ENCODE results near the gene ERVW-1. TPM values are rescaled to one million over a fixed set of nuclear protein-coding genes. Genes with fewer than 3 reads are reported as not detected.
"Not testable (repeated sequence)": the region's sequence is repeated elsewhere in the genome, so short reads cannot be mapped to it uniquely, and the experiment has no call there.

ERVW-1 gene
- total RNA-seq, 1 experiment from 2014 or later = 78.1 TPM

DNA sequence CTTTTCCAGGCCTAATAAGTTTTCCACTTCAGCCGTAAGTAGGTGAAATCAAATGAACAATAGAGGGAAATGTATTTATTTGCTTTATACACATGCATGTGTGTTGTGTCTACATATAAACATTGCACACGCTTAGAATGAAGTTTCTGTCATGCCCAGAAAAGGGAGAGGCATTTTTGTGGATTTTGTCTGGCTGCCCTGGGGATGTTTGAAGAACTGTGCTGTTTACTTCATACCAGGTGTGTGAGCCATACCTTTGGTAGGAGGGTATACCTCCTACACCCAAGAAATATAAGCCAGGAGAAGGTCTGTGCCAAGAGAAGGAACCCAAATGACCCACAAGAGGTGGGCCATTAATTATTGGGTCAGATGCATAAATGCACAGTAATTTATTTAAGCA lies 17.6 kb downstream of the ERVW-1 start:
- H3K9me3 ChIP-seq (replicated peaks) = no peaks in the 10 kb centered on the region
- no peak for DNase-seq
- H3K36me3 ChIP-seq = peaks cover 34% of the 10 kb centered on the region
- H3K27me3 ChIP-seq = no peaks in the 10 kb centered on the region
- H3K4me1 ChIP-seq = peaks cover 13% of the 10 kb centered on the region
- H3K27ac ChIP-seq = no peak overlapping the region; the same call in 1 of the 2 replicates
- H3K4me3 ChIP-seq = no peak overlapping the region

DNA sequence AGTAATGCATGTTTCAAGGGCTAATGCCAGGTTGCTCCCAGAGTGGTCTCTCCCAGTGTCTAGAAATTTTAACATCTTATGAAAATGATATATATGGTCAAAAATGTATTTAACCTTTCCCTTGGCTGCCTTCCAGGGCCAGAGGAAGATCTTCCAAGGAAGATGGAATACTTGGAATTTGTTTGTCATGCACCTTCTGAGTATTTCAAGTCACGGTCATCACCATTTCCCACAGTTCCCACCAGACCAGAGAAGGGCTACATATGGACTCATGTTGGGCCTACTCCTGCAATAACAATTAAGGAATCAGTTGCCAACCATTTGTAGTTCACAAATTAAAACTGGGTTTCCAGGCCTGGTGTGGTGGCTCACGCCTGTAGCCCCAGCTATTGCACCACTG lies 21.5 kb downstream of the ERVW-1 start:
- Histone ChIP-seq H3K4me3 (no peak overlapping the region), H3K36me3 (peaks cover 65% of the 10 kb centered on the region), H3K27me3 (no peaks in the 10 kb centered on the region), H3K4me1 (peaks cover 6% of the 10 kb centered on the region), H3K9me3 (replicated peaks) (no peaks in the 10 kb centered on the region), H3K27ac (no peak overlapping the region)
- DNase-seq = no peak

DNA sequence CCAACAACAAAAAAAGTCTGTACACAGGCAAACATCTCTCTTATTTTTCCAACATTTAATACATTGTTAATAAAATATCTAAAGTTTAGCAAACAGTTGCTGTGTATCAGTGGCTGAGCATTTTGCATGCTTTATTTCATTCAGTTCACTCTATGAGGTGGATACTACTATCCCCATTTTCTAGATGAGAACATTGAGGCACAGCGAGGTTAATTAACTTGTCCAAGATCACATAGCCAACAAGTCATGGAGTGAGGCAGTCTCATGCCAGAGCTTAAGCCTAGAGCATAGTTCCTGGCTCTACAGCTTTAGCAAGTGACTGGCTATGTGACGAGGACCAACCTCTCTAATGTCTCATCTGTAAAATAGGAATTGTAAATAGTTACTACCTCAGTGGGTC lies 26.1 kb downstream of the ERVW-1 start:
- H3K27ac ChIP-seq = no peak overlapping the region
- no peaks in the 10 kb centered on the region for H3K27me3 ChIP-seq
- DNase-seq = no peak
- H3K4me3 ChIP-seq = no peak overlapping the region
- H3K36me3 ChIP-seq = peaks cover 70% of the 10 kb centered on the region
- peaks cover 8% of the 10 kb centered on the region; the same call in 1 of the 2 replicates for H3K4me1 ChIP-seq
- H3K9me3 ChIP-seq (replicated peaks) = no peaks in the 10 kb centered on the region

DNA sequence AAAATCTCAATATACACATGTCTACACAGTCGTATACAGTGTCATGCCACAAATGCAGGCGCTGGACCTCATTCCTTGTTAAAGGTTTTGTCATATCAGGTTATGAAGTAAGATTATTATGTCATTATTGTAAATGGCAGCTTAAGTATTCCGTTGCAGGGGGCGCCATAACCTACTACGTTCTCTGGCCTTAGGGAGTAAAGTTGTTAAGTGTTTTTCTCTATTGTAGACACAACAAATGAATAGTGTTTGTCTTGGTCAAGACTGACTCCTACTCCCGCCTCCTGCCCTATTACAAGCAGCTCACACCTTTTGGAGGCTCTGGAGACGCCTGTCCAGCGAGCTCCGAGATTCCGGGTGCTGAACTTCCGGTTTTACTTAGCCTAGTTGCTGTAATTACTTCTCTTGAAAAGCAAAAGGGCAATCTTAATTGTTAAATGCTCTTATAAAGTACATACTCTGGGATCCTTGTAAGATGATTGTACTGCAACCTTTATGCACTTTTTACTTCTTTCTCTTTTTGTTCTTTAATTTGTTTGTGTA lies 29.5 kb downstream of the ERVW-1 start:
- peak overlapping the region; percentile 95 for H3K4me3 ChIP-seq
- DNase-seq = peak; percentile 57 to 70
- H3K4me1 ChIP-seq = peaks cover 8% of the 10 kb centered on the region; the same call in 1 of the 2 replicates
- peak overlapping the region; percentile 88 for H3K27ac ChIP-seq
- peaks cover 42% of the 10 kb centered on the region for H3K36me3 ChIP-seq
- no peaks in the 10 kb centered on the region; the same call in 1 of the 2 replicates for H3K9me3 ChIP-seq (replicated peaks)
- no peaks in the 10 kb centered on the region for H3K27me3 ChIP-seq

DNA sequence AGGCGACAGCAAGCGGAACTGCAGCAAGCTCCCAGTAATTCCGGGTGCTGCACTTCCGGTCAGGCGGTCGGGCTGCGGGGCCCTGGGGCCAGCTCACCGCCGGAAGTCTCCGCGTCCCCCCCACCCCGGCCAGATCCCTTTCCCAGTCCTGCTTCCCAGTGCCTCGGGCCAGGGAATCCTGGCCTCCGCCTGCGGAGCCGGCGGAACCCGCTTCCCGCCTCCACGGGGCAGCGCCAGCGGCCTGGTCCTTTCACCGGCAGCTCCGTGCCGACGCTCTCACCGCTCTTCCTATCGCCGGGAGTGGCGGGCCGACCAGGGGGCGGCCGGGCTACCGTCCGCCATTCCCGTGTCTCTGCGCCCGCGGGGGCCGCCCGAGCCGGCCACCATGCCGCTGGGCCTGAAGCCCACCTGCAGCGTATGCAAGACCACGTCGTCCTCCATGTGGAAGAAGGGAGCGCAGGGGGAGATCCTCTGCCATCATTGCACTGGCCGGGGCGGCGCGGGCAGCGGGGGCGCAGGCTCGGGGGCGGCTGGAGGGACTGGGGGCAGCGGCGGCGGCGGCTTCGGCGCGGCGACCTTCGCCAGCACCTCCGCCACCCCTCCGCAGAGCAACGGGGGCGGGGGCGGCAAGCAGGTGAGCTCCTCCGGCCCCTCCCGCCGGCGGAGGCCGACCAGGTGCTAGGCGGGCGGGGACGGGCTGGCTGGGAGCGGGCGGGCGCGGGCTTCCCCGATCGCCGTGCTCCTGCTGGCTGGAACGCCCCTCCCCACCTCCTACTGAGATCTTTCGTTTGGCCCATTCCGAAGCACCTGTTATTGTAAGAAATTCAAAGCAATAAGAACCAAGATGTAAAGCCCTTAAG lies 30.2 kb downstream of the ERVW-1 start, which contains the start of gene GATAD1:
GATAD1 (plus strand) TSS at position 138 of the 860 bp plus-strand sequence; CDS start at position 386, 248 bp downstream.
- DNase-seq = peak; percentile 95 to 96

GRCh38 chr7:92446869-92447344 lies 30.8 kb downstream of the ERVW-1 start:
- H3K36me3 ChIP-seq = peaks cover 29% of the 10 kb centered on the region
- H3K9me3 ChIP-seq (replicated peaks) = no peaks in the 10 kb centered on the region; the same call in 1 of the 2 replicates
- peaks cover 8% of the 10 kb centered on the region; the same call in 1 of the 2 replicates for H3K4me1 ChIP-seq
- peak overlapping the region; percentile 88 for H3K27ac ChIP-seq
- H3K4me3 ChIP-seq = peak overlapping the region; percentile 95
- no peaks in the 10 kb centered on the region for H3K27me3 ChIP-seq
- no peak for DNase-seq

More for the DNA sequence above, 30.2 kb downstream of the ERVW-1 start, which contains the start of gene GATAD1:
- Histone ChIP-seq H3K9me3 (replicated peaks) (no peaks in the 10 kb centered on the region; the same call in 1 of the 2 replicates), H3K36me3 (peaks cover 36% of the 10 kb centered on the region), H3K27ac (peak within 1 kb of the TSS; percentile 88), H3K4me1 (peaks cover 8% of the 10 kb centered on the region; the same call in 1 of the 2 replicates), H3K4me3 (peak within 1 kb of the TSS; percentile 95), H3K27me3 (no peaks in the 10 kb centered on the region)

DNA sequence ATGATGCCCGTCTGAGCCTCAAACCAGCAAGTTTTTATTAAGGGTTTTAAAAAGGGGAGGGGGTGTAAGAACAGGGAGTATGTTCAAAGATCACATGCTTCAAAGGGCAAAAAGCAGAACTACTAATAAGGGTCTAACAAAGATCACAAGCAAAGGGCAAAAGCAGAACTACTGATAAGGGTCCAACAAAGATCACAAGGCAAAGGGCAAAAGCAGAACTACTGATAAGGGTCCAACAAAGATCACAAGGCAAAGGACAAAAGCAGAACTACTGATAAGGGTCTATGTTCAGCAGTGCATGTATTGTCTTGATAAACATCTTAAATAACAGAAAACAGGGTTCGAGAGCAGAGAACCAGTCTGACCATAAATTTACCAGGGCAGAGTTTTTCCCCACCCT lies 35.0 kb downstream of the ERVW-1 start:
- H3K36me3 ChIP-seq; H3K9me3 ChIP-seq (replicated peaks); H3K27me3 ChIP-seq; DNase-seq; H3K27ac ChIP-seq; H3K4me1 ChIP-seq; H3K4me3 ChIP-seq: not testable (repeated sequence)

DNA sequence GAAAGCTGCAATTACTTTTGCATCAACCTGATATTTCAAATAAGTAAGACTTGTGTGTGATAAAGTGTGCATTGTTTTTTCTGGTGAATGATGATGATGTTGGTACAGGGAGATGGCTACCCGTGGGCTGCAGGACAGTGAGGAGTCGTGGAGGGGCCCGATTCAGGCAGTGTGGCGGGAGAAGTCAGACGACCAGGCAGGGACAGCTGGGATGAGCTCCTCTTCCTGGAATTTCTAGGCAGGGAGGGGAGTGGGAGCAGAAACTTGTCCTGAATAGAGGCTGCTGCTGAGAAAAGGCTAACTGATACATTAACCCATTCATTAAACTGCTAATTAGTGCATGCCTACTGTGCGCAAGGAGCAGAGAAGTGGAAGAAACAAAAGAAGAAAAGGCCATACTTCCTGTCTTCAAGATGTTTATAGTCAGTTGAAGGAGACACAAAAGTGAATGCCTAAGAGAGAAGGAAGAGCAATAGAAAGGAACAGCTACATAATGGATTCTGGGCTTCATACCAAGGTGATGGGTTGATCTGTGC lies 39.7 kb downstream of the ERVW-1 start:
- peak; percentile 36 to 38 for DNase-seq
- H3K36me3 ChIP-seq = no peaks in the 10 kb centered on the region

GRCh38 chr7:92436612-92437445 lies 40.9 kb downstream of the ERVW-1 start:
- no peak overlapping the region for H3K4me3 ChIP-seq
- no peak overlapping the region for H3K27ac ChIP-seq
- no peaks in the 10 kb centered on the region for H3K27me3 ChIP-seq
- no peak for DNase-seq
- H3K9me3 ChIP-seq (replicated peaks) = no peaks in the 10 kb centered on the region; the same call in 1 of the 2 replicates
- H3K36me3 ChIP-seq = no peaks in the 10 kb centered on the region
- H3K4me1 ChIP-seq = peaks cover 10% of the 10 kb centered on the region

More for the DNA sequence above, 39.7 kb downstream of the ERVW-1 start:
- Histone ChIP-seq H3K27me3 (no peaks in the 10 kb centered on the region), H3K27ac (no peak overlapping the region), H3K4me3 (no peak overlapping the region), H3K9me3 (replicated peaks) (no peaks in the 10 kb centered on the region; the same call in 1 of the 2 replicates), H3K4me1 (peaks cover 10% of the 10 kb centered on the region)

DNA sequence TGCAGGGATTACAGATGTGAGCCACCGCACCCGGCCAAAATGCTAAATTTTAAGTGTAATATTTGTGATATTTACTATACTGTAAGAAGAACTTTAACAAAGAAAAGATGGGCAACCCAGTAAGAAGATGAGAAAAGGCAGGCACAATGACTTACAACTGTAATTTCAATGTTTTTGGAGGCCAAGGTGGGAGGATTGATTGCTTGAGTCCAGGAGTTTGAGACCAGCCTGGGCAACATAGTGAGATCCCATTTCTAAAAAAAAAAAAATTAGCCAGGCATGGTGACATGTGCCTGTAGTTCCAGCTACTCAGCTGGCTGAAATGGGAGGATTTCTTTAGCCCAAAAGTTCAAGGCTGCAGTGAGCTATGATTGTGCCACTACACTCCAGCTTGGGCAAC lies 42.2 kb downstream of the ERVW-1 start:
- Histone ChIP-seq H3K4me3 (no peak overlapping the region), H3K27me3 (no peaks in the 10 kb centered on the region), H3K27ac (no peak overlapping the region), H3K36me3 (no peaks in the 10 kb centered on the region), H3K9me3 (replicated peaks) (no peaks in the 10 kb centered on the region; the same call in 1 of the 2 replicates), H3K4me1 (peaks cover 10% of the 10 kb centered on the region)
- DNase-seq = no peak

GRCh38 chr7:92433019-92433418 lies 44.7 kb downstream of the ERVW-1 start:
- no peak for DNase-seq
- Histone ChIP-seq H3K36me3 (no peaks in the 10 kb centered on the region), H3K9me3 (replicated peaks) (no peaks in the 10 kb centered on the region; the same call in 1 of the 2 replicates), H3K27me3 (no peaks in the 10 kb centered on the region), H3K4me3 (no peak overlapping the region), H3K27ac (no peak overlapping the region), H3K4me1 (peaks cover 2% of the 10 kb centered on the region)

- no peak overlapping the region for H3K4me3 ChIP-seq
- DNase-seq = no peak
- no peaks in the 10 kb centered on the region for H3K36me3 ChIP-seq
- H3K4me1 ChIP-seq = no peaks in the 10 kb centered on the region
- H3K27ac ChIP-seq = no peak overlapping the region
- H3K27me3 ChIP-seq = no peaks in the 10 kb centered on the region
- no peaks in the 10 kb centered on the region; the same call in 1 of the 2 replicates for H3K9me3 ChIP-seq (replicated peaks)
Measured at GRCh38 chr7:92432299-92432946, 45.3 kb downstream of the ERVW-1 start.

DNA sequence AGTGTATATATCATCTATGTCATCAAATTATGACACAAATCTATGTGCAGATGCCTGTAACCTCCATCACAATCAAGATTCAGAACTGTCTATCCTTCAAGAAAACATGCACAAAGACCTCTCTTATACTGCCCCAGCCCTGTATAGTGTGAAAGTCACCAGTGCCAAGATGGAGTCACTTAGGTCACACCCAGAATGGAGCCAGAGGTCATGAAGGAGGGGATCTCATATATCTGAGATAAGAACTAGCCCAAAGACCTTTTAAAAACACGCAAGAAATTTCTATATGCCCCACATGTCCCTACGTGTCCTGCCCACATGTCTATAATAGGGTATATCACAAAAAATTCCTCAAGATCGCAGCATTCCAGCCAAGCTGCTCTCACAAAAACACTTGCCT lies 50.6 kb downstream of the ERVW-1 start:
- H3K27ac ChIP-seq = no peak overlapping the region
- H3K4me3 ChIP-seq = no peak overlapping the region
- H3K36me3 ChIP-seq = no peaks in the 10 kb centered on the region
- no peak for DNase-seq
- H3K4me1 ChIP-seq = peaks cover 14% of the 10 kb centered on the region
- no peaks in the 10 kb centered on the region for H3K9me3 ChIP-seq (replicated peaks)
- no peaks in the 10 kb centered on the region for H3K27me3 ChIP-seq

Measured in SJCRH30 (cell line).